ENCODE measurements around the gene CTNND2.

- TF ChIP-seq CTCF (IDR thresholded peaks at IDR 0.05; ENCODE audit: low read depth, low read length, poor library complexity, severe bottlenecking) (no peak), EZH2phosphoT487 (IDR thresholded peaks at IDR 0.05; ENCODE audit: borderline replicate concordance, low read length) (no peak)
Observed at GRCh38 chr5:11069041-11069440, 835.2 kb downstream of the CTNND2 start.

Data from DOHH2 (cell line).